ENCODE measurements around the gene GMIP.
"Not testable (repeated sequence)": the region's sequence is repeated elsewhere in the genome, so short reads cannot be mapped to it uniquely, and the experiment has no call there.

Gene GMIP

DNA sequence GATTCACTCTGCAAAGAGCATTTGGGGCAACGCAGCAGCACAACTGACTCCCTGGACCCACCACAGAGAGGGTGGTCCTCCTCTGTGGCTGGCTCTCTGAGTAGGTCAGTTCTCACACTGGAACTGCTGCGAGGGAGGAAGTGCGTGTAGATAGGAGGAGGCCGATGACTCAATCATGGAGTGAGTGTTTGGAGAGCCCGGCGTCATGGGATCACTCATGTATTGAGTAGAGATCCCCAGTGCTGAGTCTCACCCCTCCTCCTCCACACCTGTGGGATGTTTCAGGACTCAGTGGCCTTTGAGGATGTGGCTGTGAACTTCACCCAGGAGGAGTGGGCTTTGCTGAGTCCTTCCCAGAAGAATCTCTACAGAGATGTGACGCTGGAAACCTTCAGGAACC lies 34.1 kb upstream of the GMIP start:
- TF ChIP-seq, protein P1, sequence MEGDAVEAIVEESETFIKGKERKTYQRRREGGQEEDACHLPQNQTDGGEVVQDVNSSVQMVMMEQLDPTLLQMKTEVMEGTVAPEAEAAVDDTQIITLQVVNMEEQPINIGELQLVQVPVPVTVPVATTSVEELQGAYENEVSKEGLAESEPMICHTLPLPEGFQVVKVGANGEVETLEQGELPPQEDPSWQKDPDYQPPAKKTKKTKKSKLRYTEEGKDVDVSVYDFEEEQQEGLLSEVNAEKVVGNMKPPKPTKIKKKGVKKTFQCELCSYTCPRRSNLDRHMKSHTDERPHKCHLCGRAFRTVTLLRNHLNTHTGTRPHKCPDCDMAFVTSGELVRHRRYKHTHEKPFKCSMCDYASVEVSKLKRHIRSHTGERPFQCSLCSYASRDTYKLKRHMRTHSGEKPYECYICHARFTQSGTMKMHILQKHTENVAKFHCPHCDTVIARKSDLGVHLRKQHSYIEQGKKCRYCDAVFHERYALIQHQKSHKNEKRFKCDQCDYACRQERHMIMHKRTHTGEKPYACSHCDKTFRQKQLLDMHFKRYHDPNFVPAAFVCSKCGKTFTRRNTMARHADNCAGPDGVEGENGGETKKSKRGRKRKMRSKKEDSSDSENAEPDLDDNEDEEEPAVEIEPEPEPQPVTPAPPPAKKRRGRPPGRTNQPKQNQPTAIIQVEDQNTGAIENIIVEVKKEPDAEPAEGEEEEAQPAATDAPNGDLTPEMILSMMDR (IDR thresholded peaks at IDR 0.05; ENCODE audit: insufficient read depth, low read depth, low read length, missing control alignments): no peak
- DNase-seq (ENCODE audit: low read depth): no peak
- H3K4me3 ChIP-seq (ENCODE audit: low read length): no peak overlapping the region

GRCh38 chr19:19674315-19674714 lies 30.9 kb upstream of the GMIP start:
- TF ChIP-seq, protein P1 (IDR thresholded peaks at IDR 0.05; ENCODE audit: insufficient read depth, low read depth, low read length, missing control alignments): no peak
- no peak for DNase-seq (ENCODE audit: low read depth)

GRCh38 chr19:19672816-19673215 lies 29.4 kb upstream of the GMIP start:
- H3K4me3 ChIP-seq (ENCODE audit: low read length): no peak overlapping the region
- peak; percentile 39 for DNase-seq (ENCODE audit: low read depth)
- TF ChIP-seq, protein P1 (IDR thresholded peaks at IDR 0.05; ENCODE audit: insufficient read depth, low read depth, low read length, missing control alignments): no peak

More at GRCh38 chr19:19674315-19674714, 30.9 kb upstream of the GMIP start:
- H3K4me3 ChIP-seq (ENCODE audit: low read length): no peak overlapping the region

- H3K4me3 ChIP-seq (ENCODE audit: low read length): peak overlapping the region; percentile 85
Measured at GRCh38 chr19:19670070-19670551, 26.7 kb upstream of the GMIP start.

DNA sequence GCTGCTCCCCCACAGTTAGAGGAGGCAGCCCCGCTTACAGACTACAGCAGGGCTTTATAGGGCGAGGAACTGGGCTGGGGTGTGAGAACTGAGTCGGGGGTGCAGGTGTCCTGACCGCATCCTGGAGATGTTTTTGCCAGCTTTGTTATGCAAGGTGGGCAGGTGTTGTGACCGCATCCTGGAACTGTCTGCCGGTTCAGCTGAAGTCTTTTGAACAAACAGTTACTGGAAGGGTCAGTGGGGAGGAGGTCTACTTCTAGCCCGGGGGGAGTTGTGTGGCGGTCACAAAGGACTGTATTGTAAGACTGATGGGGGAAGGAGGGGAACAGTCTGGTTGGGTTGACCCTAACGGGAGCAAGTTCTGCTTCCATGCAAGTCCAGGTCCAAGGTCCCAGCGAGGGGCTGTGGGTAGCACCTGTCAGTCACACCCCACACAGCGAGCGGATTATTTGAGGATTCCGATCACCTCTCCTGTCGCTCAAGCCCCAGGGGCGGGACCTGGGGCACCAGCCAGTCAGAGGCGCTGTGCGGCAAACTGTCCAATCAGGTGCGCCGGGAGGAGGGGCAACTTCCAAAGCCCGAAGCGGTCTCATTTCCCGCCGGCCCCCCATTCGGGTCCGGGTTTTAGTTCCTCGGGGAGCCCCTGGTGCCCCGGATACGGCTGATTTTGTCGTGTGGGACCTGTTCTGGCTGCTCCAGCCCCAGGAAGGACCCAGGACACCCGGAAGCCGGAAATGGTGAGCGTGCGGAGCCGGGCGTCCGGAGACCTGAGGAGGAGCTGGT lies 25.0 kb upstream of the GMIP start, which contains the start of gene ZNF101:
TSS of gene ZNF101 (plus strand) at position 610 of the 783 bp plus-strand sequence. CDS start at position 735, 125 bp downstream.
- DNase-seq (ENCODE audit: low read depth): peak; percentile 92
- TF ChIP-seq, protein P1 (IDR thresholded peaks at IDR 0.05; ENCODE audit: insufficient read depth, low read depth, low read length, missing control alignments): no peak
- H3K4me3 ChIP-seq (ENCODE audit: low read length): peak within 1 kb of the TSS; percentile 85

More at GRCh38 chr19:19670070-19670551, 26.7 kb upstream of the GMIP start:
- DNase-seq (ENCODE audit: low read depth): peak; percentile 17
- TF ChIP-seq, protein P1 (IDR thresholded peaks at IDR 0.05; ENCODE audit: insufficient read depth, low read depth, low read length, missing control alignments): no peak

- not testable (repeated sequence) for H3K4me3 ChIP-seq (ENCODE audit: low read length); DNase-seq (ENCODE audit: low read depth)
Measured at GRCh38 chr19:19665420-19665948, 22.0 kb upstream of the GMIP start.

- TF ChIP-seq, protein P1 (IDR thresholded peaks at IDR 0.05; ENCODE audit: insufficient read depth, low read depth, low read length, missing control alignments): no peak
- peak within 1 kb of the TSS; percentile 95 for H3K4me3 ChIP-seq (ENCODE audit: low read length)
Measured at GRCh38 chr19:19663256-19664120, 20.0 kb upstream of the GMIP start, which contains the start of gene ATP13A1. ATP13A1 (minus strand) TSS chr19:19663676; CDS start chr19:19663666, 10 bp downstream.

More at GRCh38 chr19:19663256-19664120, 20.0 kb upstream of the GMIP start, which contains the start of gene ATP13A1:
- DNase-seq (ENCODE audit: low read depth): peak; percentile 99

Data from epithelial cell of esophagus (primary cell).